DMS153 treated with DMSO at 0.1 percent for 48 hours (cell line): Measurements from ENCODE around the gene HOXC6.
"Not testable (repeated sequence)": the region's sequence is repeated elsewhere in the genome, so short reads cannot be mapped to it uniquely, and the experiment has no call there.

Experiments
- DNase-seq: peaks from one replicate; lab custom pipeline; 2025; ENCODE audit not compliant: unreplicated experiment; lab: John Stamatoyannopoulos, UW

Gene HOXC6

DNA sequence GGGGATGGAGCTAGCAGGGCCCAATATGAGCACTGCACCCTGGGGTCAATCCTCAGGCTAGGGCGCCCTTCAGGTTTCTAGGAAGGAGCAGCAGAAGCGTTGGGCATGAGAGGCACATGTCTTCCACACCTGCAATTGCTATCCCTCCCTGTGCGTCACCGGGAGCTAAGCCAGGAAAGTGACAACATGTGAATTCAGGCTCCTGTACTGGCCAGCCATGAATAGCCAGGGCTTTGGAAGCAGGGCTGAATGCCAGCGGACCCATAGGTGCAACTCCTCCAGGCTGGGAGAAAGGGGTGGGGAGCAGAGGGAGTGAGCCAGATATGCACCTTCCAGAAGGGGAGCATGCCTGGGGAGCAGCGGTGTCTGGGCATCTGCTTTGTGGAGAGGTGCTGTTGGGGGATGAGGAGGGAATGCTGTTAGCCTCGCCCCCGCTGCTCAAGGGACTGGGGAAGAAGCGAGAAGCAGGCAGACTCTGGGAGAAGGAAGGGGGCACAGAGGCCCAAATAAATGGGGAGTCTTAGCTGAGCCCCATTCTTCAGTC, 10.7 kb downstream of the HOXC6 start:
- DNase-seq, result no peak

DNA sequence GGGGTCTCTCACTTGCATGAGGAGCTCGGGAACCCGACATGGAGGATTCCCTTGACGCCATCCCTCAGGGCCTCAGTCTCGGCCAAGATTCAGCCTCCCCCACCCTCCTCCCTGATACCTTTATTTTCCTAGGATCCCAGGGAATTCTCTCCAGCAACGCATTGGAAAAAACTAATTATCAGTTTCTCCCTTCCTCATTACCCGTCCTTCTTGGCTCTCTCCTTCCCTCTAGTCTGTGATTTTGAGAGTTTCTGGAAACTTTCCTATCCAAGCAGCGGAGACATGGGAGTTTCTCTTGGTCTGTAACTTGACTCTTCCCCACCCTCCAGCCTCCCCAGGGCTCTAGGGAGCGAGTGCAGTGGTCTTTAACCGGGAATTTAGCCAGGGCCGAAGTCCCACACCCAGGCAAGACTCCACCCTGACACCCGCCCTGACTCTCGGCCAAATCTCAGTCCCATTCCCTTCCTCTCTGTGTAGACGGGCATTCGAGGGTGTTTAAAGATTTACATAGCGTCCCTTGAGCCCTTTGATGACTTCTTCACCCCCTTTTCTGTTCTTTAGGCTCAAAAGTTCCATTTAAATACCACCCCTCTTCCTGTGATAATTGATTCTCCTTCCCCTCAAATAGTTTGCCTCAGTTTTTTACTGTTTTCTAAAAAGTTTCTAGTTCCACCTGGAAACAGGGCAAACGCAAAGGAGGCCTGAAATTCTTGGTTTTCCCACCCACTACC, 11.3 kb downstream of the HOXC6 start:
- no peak for DNase-seq

DNA sequence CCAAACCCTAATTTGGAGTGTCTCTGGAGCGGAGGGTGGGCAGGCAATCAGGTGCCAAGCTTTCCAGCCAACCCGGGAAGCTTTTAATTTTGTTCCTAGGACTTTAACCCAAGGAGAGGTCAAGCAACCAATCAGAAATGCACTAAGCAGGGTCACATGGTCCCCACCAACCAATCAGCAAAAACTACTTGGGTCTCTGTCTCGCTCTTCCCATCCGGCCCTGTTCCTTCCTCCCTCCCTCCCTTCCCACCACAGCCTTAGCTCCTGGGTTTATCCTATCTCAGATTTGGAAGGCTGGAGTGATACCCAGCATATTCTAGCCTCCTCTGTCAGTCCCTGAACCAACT, 11.9 kb downstream of the HOXC6 start:
- no peak for DNase-seq

DNA sequence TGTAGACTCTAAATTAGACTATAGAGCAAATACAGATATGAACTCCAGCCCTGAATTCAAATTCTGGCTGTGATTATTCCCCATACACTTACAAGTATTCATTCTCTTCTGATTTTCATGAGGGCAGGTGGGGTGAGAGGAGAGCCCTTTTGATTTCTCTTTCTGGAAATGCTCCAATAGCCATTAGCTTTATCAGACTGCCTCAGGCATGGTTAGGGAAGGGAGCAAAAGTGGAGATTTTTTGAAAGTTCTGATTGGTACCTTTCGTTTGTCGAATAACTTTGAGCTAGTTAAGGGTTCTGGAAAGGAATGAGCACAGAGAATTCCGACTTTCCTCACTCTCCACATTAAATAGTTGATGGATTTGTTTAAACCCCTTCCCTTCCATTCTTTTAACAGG, 12.4 kb downstream of the HOXC6 start:
- no peak for DNase-seq

DNA sequence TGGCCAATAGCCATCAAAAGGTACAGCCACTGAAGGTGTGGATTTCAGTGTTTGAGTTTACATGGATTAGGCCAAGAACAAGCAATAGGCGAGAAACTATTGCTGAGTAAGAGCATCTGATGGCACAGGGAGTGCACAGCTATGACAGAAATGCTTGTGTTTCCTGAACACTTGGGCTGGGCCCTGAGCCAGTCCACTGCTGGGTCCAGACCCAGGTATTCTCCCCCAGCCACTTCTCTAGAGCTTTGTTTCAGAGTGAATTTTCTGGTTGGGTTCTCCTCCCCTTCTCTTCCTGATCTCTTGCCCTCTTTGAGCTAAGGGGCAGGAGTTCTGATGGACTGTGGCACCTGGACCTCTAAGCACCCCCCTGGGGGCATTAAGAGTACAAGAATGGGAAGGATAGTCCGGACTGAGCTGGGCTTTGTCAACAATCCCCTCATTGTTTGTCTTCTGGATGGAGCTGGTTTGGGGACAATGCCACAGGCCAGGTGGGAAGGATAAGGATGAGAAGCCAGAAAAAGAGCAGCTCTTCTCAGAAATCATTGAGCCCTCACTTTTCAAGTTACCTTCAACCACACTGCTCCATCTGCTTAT, 13.0 kb downstream of the HOXC6 start:
- DNase-seq, result no peak

DNA sequence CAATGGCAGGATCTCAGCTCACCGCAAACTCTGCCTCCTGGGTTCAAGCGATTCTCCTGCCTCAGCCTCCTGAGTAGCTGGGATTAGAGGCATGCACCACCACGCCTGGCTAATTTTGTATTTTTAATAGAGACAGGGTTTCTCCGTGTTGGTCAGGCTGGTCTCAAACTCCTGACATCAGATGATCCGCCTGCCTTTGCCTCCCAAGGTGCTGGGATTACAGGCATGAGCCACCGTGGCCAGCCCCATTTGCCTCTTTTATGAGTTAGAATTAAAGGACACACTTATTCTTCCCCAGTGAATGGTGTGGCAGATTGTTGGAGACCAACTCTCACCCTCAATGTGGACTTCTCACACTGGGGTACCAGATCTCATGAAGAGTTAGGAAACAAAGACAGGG, 13.8 kb downstream of the HOXC6 start:
- DNase-seq, result not testable (repeated sequence)

DNA sequence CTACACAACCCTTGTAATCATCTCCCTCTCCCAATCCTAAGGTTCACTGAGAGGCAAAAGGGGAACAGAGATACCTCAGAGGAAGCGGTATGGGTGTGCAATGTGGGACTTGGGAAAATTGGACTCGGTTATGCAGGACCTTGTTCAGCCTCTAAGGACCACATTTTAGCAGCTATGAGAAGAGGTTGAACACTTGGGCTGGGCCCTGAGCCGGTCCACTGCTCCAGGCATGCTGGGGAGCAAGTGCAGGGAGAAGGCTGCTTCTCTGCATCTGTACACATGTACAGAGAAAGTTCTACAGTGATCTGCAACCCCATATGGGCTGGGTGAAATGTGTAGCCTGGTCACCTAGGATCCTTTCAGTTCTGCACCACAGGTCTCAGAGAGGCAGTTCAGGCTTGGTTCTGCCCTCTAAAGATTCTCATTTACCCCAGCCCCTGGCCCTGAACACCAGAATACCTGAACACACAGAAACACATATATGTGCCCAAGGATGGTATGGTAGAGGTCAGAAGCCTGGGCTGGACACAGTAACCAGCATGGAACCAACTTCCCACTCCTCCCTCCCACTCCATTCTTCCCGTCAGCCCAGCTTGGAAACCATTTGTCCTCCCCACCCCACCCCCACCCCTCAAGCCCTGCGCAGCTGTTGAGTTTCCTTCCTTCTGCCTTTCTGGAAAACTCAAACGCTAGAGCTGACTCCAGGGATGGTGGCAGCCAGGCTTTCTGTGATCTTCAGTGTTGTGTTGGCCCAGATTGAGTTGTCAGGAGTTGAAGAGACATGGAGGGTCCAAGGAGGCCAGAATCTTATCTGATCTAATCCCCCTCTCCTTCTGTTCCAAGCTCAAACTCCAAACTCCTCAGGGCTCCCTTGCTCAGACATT, 15.0 kb downstream of the HOXC6 start:
- no peak for DNase-seq

DNA sequence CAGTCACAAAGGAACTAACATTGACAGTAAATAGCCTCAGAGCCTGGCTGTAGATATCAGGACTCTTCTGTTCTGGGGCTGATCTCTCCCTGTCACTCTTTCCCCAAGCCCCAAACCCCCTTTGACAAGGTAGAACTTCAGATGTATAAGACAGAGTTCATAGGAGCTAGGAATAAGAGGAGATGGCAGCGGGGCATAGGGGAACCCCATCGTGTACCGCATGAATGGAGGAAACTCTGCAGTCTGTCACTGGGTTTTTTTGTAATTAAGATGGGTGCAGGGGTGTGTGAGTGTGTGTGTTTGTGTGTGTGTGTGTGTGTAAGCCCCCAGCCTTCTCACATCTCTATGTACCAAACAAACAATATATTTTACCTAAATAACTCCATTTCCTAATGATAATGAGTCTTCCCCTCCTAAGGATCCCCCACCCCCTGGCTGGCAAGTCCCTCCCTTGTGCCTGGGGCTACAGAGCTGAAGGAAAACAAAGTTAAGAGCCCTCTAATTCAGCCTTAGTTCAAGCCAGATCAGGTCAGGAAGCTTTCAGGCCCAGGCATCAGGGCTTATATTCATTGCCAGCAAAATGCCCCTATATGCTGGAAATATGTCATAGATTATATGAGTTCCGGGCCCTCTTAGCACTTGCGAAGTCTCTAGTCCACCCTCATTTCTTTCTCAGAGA, 16.3 kb downstream of the HOXC6 start:
- no peak for DNase-seq

DNA sequence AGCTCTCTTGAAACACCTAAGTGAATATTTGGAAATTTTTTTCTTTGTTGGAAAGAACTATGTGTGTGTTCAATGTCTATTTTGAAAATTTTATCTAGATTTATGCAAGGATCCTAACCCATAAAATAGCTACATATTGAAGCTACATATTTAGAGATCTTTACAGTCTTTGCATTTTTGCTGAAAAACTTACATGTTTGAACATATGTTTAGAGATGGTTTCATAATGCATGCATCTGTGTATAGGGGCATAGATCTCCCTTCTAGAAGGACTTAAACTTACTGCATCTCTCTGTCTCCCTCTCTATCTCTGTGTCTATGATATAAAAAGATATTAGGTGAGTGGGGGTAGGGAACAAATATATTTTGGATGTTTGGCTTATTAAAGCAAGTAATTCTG, 17.2 kb downstream of the HOXC6 start:
- DNase-seq, result no peak

DNA sequence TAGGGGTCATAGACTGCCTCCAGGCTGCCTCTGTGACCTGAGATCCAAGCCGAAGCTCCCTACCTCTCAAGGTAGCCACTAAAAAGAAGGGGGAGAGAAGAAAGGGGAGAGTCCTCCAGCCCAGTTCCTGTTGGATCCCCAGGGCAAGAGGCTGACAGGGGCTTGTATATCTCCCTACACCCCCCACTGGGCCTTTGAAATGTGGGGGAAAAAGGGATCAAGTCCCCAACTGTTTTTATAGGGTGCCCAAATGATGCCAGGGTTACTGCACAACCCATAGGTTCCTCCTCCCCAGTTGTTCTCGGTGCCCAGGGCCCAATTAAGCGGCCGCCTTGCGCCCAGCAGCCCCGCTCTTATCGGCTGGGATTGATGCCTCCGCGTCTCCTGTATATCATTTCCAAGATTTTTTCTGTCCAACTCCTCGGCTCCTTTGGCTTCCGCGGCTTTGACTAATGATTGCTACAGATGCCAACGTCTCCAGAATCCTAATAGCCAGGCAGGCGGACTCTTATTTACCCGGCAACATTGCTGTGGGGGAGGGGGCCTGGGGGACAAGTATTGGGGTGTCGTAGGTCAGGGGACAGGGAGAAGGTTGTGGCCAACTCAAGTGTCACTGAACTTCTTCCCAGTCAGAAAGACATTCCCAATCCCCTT, 17.8 kb downstream of the HOXC6 start:
- no peak for DNase-seq

DNA sequence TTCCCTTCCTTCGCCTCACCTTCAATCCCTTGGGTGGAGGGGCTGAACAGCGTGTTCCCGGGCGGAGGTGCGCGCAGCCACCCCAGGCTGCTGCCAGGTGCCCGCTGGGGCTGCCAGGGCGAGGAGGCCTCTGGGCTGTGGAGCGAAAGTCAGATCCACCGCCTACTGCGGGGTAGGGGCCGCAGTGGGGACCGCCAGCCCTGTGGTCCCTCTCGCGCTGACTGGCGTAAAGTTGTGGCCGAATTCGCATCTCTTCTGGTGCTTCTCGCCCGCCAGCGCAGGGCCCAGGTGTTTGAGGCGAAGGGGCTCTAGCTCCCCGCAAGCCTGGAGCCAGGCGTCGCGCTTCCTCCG, 18.5 kb downstream of the HOXC6 start:
- no peak for DNase-seq

DNA sequence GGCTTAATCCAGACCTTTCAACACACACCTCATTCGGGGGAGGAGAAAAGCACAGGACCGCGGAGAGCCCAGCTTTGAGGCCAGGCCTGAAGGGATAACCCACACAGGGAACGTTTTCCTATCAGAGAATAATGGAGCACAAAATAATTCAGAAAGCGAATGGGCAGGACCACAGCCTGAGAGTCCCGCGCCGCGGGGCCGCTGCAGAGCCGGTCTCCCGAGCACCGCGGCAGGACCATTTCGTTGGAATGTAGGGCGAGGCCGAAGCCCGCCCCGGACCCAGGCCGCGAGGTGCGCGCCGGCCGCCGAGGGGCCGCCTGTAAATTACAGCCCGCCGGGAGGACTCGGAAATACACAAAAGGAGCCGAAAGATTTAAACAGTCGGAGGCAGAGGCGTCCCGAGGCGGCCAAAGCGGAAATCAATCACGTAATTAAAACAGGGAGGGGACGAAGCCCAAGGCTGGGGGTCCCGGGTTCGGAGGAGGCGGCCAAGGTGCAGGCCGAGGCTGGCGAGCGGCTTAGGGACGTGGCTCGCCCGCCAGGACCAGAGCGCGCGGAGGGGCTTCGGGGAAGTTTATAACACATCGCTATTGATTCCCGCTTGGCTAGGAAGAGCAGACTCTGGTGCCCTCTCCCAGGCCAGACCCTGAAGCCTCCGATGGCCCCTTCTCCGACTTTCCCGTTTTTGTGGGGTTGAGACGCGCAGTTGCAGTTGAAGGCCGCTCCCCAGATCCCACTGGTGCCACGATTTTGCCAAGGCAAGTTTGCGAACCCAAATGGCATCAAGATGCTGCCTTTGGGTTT, 19.1 kb downstream of the HOXC6 start:
- no peak for DNase-seq

DNA sequence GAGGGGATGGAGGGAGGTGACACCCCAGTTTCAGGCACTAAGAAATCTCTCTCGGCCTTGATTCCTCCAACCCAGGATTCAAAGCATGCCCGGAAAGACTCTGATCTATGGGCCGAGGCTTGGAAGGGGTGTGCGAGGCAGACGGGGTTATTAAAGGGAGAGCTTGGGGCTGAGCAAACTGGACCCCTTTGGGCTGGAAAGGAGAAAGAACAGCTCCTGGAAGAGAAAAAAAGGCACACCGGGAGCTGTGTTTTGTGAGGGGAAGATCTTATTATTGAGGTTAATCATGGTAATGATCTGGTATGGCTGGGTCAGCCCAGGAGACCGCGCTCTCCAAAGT, 19.7 kb downstream of the HOXC6 start:
- DNase-seq, result no peak

DNA sequence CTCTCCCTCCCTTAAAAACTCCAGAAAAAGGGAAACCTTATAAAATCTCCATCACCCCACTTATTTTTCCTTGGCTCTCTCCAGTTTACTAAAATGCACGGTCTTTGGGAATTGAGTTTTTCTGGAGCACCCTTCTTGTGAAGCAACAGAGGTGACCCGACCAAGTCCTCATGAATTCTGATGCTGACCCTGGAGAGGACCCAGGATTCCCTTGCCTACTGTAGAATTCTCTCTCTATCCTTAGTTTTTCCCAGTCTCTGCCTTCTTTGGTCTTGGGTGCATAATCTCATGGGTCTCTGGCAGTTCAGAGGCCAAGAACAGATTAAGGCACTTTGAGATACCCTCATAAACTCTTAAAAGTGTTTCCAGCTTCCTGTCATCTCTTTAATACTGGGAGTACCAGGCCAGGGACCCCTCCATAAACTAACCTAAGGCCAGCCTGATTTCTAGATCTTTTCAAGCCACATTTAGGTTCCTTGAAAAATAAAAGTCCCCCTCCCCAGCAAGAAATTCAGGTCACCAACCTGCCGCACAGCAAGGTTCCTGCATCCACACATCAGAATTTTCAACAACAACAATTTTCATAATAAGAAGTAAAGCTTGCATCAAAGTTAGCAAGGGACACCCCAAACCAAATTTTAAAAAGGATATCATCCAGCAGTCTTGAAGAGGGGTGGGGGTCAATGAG, 20.3 kb downstream of the HOXC6 start:
- no peak for DNase-seq

DNA sequence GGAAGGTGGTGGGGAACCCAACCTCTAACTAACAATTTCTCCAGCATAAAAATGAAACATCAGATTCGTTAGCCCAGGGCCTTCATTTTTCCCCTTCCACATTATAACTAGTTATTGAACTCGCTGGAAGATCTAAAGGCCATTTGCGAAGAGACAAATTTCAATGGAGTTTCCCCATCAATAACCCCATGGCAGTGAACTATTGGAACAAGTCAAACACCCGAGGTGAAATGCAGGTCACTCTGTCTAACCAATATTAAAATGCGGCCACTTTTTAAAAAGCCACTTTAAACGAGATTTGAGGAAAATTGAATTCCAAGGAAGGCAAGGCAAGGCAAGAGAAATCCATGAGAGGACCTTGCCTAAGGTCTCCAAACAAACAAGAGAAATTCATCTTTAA, 20.9 kb downstream of the HOXC6 start:
- no peak for DNase-seq

DNA sequence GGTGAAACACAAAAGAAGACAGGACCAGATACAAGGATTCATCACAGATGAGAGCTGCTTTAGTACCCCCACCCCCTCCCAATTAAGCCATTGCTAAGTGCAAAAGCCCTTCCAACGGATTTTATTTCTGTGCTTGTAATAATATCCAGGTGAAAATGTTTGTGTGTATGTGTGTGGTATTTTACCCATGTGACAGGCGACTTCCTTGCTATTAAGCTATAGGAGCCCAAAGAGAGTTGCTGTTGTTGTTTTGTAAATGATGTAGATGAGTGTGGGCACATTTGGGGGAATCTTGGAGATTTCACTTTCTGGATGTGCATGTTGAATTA, 22.2 kb downstream of the HOXC6 start:
- no peak for DNase-seq

DNA sequence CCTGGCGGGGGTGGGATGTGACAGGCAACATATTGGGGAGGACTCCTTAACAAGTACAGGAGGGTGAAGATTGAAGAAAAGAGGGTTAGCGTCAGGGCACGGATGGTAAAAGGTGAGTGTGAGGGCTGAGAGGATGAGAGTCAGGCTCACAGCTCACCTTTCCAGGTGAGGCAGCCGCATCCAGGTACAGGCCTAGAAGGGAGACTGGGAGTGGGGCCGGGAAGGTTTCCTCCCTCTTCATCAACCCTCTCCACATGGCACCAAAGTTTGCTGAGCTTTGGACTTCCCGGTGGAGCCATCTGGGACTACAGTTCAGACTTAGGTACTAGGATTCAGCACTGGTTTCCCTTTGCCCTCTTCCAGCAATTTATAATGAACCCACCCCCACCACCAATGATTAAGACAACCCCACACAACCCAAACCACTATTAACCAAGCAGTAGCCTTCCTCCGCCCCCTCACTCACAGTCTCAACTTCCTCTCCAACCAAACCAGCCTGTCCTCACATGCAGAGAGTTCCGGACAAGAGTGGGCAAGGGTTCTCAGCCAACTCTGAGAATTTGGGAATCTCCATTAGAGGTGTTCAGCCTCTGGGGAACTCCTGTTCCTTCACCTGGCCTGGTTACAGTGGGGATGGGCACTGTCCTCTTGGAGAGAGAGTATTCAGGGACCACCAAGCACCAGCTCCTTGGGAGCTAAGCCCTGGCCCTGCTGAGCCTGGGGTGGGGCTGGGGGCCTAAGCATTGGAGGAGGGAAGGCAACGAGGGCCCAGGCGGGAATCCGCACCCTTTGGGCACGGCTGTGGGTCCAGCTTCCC, 23.0 kb downstream of the HOXC6 start:
- no peak for DNase-seq

DNA sequence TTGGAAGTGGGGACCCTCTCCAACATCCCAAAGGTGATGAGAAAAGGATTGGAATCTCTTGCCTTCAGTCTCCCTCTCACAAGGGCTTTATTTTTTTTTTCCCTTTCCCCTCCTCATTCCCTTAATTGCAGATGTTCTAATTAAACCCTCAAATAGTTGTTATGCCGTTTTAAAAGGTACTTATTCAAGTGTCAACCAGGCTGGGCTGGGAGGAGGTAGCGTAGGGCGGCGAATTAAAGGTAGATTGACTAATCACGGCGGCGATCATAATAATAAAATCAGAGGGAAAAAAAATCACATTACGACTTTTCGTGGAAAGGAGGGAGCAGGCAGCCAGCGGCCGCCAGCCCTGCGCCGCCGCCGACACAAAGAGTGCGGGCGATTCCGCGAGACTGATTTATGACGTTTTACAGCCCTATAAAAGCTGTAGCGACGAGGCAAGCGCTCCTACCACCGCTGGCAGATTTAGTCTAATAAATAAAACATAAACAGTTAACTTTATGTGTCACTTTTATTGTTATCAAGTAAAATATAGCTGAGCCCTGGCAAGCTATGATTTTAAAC, 23.7 kb downstream of the HOXC6 start:
- peak; percentile 35 for DNase-seq
